OCI-LY1 (cell line): ENCODE results near the gene CLEC4A.

Experiments
- H2AFZ ChIP-seq: fragments of 200-600 bp; sonication (generic), shearing (Covaris generic); 2 replicates; pipeline ENCODE4 v1.6.0; 2014; ENCODE audit warnings: antibody characterized with exemption, mild to moderate bottlenecking, low read length
- H3F3A ChIP-seq: fragments of 200-600 bp; sonication (generic), shearing (Covaris generic); 2 replicates; pipeline ENCODE4 v1.6.0; 2014; ENCODE audit warnings: mild to moderate bottlenecking, antibody characterized with exemption, low read length, moderate library complexity; ENCODE audit not compliant: insufficient read depth
- H3K27ac ChIP-seq: fragments of 200-600 bp; sonication (generic); 2 replicates; pipeline ENCODE4 v1.5.1; 2014; ENCODE audit warnings: low read length, mixed run types, mild to moderate bottlenecking, low read depth; ENCODE audit not compliant: poor library complexity, severe bottlenecking
- H3K27me3 ChIP-seq: fragments of 200-600 bp; sonication (generic); 2 replicates; pipeline ENCODE4 v1.6.0; 2014; ENCODE audit warnings: antibody characterized with exemption, mild to moderate bottlenecking, low read length, moderate library complexity; ENCODE audit not compliant: insufficient read depth
- H3K36me3 ChIP-seq: fragments of 200-600 bp; sonication (generic); 2 replicates; pipeline ENCODE4 v1.6.1; 2014; ENCODE audit warnings: mild to moderate bottlenecking, antibody characterized with exemption, low read length, moderate library complexity, mixed read lengths; ENCODE audit not compliant: insufficient read depth
- H3K4me1 ChIP-seq: fragments of 200-600 bp; sonication (generic); 2 replicates; pipeline ENCODE4 v1.5.1; 2014; ENCODE audit warnings: mild to moderate bottlenecking, low read length, moderate library complexity; ENCODE audit not compliant: insufficient read depth, severe bottlenecking
- H3K4me2 ChIP-seq: fragments of 200-600 bp; sonication (generic), shearing (Covaris generic); 2 replicates; pipeline ENCODE4 v1.6.1; 2014; ENCODE audit warnings: low read length
- H3K4me3 ChIP-seq: fragments of 200-600 bp; sonication (generic); 2 replicates; pipeline ENCODE4 v1.5.1; 2014; ENCODE audit warnings: low read length, low read depth, mild to moderate bottlenecking, mixed read lengths; ENCODE audit not compliant: poor library complexity, severe bottlenecking
- H3K79me2 ChIP-seq: fragments of 200-600 bp; shearing (Covaris generic); 2 replicates; pipeline ENCODE4 v1.6.1; 2016; ENCODE audit warnings: mixed run types, low read length, mixed read lengths; ENCODE audit not compliant: insufficient read depth
- H3K9ac ChIP-seq: fragments of 200-600 bp; sonication (generic), shearing (Covaris generic); 2 replicates; pipeline ENCODE4 v1.6.1; 2014; ENCODE audit warnings: mild to moderate bottlenecking, low read length, mixed read lengths
- H3K9me2 ChIP-seq: fragments of 200-600 bp; sonication (generic), shearing (Covaris generic); 2 replicates; pipeline ENCODE4 v1.6.1; 2014; ENCODE audit warnings: low read depth, mild to moderate bottlenecking, low read length, mixed read lengths
- H3K9me3 ChIP-seq: fragments of 200-600 bp; shearing (Covaris generic); 2 replicates; pipeline ENCODE4 v1.6.1; 2014; ENCODE audit warnings: low read length, mixed read lengths
- H4K20me1 ChIP-seq: fragments of 200-600 bp; sonication (generic), shearing (Covaris generic); 2 replicates; pipeline ENCODE4 v1.6.0; 2016; ENCODE audit warnings: mild to moderate bottlenecking, low read length; ENCODE audit not compliant: insufficient read depth
- CTCF ChIP-seq: fragments of 200-600 bp; sonication (generic), shearing (Covaris generic); IDR thresholded peaks from 2 replicates; pipeline ENCODE4 v1.5.1; 2017; ENCODE audit warnings: mild to moderate bottlenecking, antibody characterized with exemption, low read length, moderate library complexity, mixed read lengths
- EZH2 ChIP-seq: fragments of 200-600 bp; sonication (generic), shearing (Covaris generic); IDR thresholded peaks from 2 replicates; pipeline ENCODE4 v1.8.0; 2017; ENCODE audit warnings: borderline replicate concordance, mixed run types, mild to moderate bottlenecking, antibody characterized with exemption, low read length, moderate library complexity, mixed read lengths

Gene CLEC4A

GRCh38 chr12:8093291-8093690, 30.1 kb upstream of the CLEC4A start:
- Histone ChIP-seq H3K36me3 (peaks cover 89% of the 10 kb centered on the region), H3K4me1 (peaks cover 6% of the 10 kb centered on the region)
- no peak for TF ChIP-seq EZH2
- TF ChIP-seq CTCF = no peak

GRCh38 chr12:8096281-8096915, 27.0 kb upstream of the CLEC4A start:
- no peak overlapping the region for H3K27ac ChIP-seq
- H3K4me3 ChIP-seq = no peak overlapping the region
- H3K27me3 ChIP-seq = no peaks in the 10 kb centered on the region
- H3K9me2 ChIP-seq = no peaks in the 10 kb centered on the region
- H2AFZ ChIP-seq = no peak overlapping the region
- H3K4me2 ChIP-seq = no peak overlapping the region
- H3K4me1 ChIP-seq = no peaks in the 10 kb centered on the region
- no peaks in the 10 kb centered on the region for H3K79me2 ChIP-seq
- no peaks in the 10 kb centered on the region for H4K20me1 ChIP-seq
- H3F3A ChIP-seq = no peaks in the 10 kb centered on the region
- TF ChIP-seq EZH2 (no peak), CTCF (no peak)
- H3K9me3 ChIP-seq = no peaks in the 10 kb centered on the region
- H3K36me3 ChIP-seq = peaks cover 65% of the 10 kb centered on the region
- no peak overlapping the region for H3K9ac ChIP-seq

More at GRCh38 chr12:8093291-8093690, 30.1 kb upstream of the CLEC4A start:
- Histone ChIP-seq H3K4me3 (no peak overlapping the region), H3F3A (no peaks in the 10 kb centered on the region), H4K20me1 (no peaks in the 10 kb centered on the region), H3K79me2 (0 out of 2 replicates have a peak, but pooled peaks cover 7% of the 10 kb centered on the region), H3K27me3 (no peaks in the 10 kb centered on the region), H3K9ac (no peak overlapping the region), H3K4me2 (no peak overlapping the region), H3K9me3 (no peaks in the 10 kb centered on the region), H3K27ac (no peak overlapping the region), H2AFZ (no peak overlapping the region), H3K9me2 (no peaks in the 10 kb centered on the region)

GRCh38 chr12:8099235-8099634, 24.2 kb upstream of the CLEC4A start:
- Histone ChIP-seq H4K20me1 (no peaks in the 10 kb centered on the region), H3K27me3 (no peaks in the 10 kb centered on the region), H3K4me3 (no peak overlapping the region), H2AFZ (no peak overlapping the region), H3K4me1 (no peaks in the 10 kb centered on the region), H3K79me2 (no peaks in the 10 kb centered on the region), H3K4me2 (no peak overlapping the region), H3K9me3 (peaks cover 2% of the 10 kb centered on the region; the same call in 1 of the 2 replicates), H3K9ac (no peak overlapping the region), H3K27ac (no peak overlapping the region), H3K36me3 (peaks cover 37% of the 10 kb centered on the region), H3F3A (no peaks in the 10 kb centered on the region), H3K9me2 (no peaks in the 10 kb centered on the region)
- TF ChIP-seq CTCF (no peak), EZH2 (no peak)
